GM21717 (cell line): ENCODE data around the gene CLIC5.
A peak's percentile ranks its signal among the peaks of the same experiment; 100 is the strongest.
"Not testable (repeated sequence)": the region's sequence is repeated elsewhere in the genome, so short reads cannot be mapped to it uniquely, and the experiment has no call there.

Experiments used
- ATAC-seq: cut with Tn5 transposase; IDR thresholded peaks from one replicate; pipeline ENCODE4 v1.9.1; 2021; ENCODE audit warnings: mild to moderate bottlenecking, moderate library complexity; ENCODE audit not compliant: unreplicated experiment

CLIC5 gene

DNA sequence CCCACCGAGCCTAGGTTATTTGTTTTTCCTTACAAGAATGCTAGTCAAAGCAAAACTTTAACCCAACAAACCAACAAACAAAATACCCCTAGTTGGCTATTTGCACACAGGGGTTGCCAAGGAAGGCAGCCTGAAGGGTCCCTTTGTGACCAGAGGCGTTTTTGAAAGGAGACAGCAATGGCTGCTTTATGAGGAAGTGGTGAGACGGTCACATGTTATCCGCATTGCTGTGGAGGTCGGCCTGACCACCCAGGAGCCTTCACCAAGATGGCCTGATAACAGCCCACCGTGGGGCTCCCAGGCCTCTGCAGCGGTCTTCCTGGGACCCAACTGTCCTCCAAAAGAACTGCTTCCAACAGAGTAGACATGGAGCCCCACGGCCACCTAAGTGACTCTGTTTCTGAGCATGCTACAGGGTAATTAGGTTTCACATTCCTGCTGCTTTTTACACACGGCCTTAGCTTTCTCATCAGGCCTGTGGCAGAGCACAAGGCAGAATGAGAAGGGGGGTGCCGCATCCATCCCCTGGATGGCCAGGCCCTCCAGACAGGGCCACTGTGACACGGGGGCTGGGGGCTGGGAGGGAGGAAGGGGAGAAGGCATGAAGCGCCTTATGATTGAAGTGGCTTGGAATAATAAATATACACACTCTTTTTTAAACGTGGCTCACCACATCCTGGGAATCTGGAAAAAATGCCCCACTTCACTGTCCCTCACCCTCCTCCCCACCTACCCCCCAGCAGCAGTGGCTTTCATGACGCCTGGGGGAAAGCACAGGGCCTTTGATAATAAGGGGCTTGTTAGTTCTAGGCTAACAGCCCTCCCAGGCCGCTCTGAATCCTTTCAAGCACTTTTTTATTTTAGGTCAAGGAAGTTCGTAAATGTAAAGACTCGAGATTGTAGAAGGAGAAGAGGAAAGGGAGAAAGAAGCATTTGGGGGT lies 86.0 kb downstream of the CLIC5 start:
- no peak for ATAC-seq

DNA sequence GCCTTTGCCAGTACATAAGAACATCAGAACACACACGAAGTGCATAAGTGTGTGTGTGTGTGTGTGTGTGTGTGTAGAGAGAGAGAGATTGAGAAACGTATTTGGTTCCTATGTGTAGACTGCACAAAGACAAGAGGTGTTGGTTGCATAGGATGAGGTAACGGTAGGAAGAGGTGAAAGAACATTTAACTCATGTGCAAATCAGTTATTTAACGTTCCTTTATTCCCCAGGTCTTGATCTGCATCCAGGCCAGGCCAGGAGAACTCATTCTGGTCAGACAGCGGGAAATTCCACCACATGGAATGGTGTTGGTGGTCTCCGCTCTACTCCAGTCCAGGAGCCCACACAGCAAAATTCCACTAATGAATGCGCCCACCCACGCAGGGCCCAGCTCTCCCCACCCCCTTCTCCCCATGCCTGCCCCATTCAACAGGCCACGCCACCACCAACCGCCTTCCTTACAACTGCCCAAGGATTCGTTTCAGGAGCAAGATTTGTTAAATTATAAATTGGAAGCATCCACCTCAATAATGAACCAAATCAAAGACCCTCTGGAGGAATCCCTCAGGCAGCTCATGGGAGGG lies 86.8 kb downstream of the CLIC5 start:
- no peak for ATAC-seq

DNA sequence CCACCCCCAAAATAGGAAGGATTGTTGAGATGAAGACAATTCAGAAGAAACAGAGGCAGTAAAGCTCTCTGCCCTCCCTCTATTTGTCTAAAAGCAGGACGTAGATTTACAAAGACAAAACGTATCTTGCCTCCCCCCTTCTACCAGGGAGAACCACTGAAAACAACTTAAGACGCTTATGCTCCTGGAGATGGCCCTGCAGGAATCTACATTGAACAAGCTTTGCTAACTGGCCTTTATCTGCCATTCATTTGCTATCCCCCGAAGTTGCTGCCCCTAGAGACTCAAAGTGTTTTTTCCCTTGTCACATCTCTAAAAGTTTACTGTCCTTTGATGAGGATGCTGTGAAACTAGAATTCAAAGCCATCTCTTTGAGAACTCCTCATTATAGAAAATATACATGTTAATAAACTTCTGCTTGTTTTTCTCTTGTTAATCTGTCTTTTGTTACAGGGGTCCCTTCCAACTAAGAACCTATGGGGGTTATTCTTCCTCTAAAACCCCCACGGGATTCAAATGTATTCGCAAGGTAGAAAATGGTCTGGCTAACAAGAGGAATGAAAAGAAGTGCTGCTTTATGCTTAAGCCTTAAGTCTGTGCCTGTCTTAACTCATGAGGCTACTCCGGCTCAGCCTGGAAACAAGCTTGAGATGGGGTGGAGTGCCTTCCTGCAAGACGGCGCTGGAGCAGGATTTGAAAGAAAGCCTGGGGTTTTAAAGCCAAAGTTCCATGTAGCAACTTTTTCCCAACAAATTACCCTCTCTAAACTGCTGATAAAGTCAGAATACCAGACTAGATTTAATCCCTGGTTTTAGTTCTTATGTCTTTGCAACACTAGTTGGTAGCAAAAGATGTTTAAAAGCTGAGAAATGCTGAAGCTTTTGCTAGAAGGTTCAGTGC lies 88.0 kb downstream of the CLIC5 start:
- no peak for ATAC-seq

DNA sequence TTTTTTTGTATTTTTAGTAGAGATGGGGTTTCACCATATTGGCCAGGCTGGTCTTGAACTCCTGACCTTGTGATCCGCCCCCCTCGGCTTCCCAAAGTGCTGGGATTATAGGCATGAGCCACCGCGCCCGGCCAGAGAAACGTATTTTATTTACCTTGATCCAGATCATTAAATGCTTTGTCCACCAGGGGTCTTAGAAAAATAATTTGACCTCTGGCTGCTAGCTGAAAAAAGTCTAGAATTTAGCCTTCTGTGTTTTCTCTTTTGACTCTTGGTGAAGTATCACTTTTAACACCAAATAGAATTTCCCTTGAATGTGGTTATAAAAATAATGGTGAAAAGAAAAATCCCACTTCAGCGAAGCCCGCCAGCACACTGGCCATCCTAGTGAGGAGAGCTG lies 89.2 kb downstream of the CLIC5 start:
- not testable (repeated sequence) for ATAC-seq

DNA sequence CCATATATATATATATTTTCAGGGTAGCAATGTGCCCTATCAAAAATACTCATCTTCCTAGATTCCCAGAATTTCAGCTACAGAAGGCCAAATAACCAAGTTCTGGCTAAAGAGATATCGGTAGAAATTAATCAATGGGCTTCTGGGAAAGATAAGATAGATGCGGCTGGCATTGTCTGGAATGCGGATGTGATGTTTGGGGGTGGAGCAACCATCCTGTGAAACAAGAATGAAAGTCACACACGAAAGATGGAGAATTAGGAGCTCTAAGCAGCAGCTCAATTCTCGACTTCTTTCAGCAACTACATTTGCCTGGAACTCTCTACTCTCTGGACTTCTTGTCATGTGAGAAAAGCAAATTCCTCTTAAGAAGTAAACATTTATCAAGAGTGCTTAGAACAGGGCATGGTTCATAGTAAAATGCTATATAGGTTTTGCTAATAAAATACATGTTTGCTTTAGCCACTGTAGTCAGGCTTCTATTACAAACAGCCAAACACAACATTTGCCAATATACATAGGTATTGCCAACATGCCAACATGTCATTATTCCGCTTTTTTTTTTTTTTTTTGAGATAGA lies 90.8 kb downstream of the CLIC5 start:
- no peak for ATAC-seq

DNA sequence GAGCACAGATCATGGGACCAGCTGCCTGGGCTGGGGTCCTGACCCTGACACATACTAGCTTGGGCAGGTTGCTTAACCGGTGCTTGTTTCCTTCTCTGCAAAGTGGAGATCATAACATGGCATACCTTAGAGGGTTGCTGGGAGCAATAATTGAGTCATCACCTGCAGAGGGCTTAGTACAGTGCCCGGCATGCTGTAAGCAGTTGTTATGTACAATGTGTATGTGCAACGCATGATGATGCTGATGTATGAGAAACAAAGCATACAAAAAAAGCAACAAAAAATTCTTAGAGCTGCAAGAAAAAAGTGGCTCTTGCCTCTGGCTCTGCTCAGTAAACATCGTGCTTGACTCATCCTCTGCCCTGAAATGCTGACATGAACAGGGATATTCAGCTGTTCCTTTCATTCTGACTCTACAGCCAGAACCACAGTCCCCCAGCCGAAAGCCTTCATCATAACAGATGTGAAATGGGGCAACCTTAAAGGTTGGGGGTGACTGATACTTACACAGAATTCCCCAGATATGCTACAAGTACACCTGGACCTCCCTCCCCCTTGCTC lies 91.7 kb downstream of the CLIC5 start:
- ATAC-seq, result peak; percentile 62

DNA sequence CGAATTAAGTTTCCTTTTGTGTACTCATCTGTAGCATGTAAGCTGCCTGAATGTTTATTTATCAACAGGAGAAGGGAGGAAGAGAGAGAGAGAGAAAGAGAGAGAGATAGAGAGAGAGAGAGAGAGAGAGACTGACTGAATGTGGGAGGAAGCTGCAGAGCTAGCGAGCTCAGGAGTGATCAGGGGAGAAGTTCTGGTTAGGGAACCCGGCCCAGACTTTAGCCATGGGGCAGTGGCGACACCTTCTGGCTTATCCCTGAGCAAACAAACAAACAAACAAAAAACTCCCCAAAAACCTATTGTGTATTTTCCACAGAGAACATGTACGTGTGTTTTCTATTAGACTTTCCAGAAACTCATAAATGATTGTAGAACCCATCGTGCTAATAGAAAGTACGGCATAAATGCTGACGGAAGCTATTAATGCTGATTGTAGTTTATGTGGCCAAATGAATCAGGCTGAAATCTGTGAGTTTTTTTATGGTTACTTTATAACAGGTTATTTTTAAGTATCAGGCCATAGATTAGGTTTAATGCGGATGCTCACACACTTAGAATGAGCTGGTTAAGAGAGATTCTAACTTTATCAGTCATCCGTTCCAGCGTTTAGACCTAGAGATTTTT lies 92.8 kb downstream of the CLIC5 start:
- ATAC-seq, result peak; percentile 27

DNA sequence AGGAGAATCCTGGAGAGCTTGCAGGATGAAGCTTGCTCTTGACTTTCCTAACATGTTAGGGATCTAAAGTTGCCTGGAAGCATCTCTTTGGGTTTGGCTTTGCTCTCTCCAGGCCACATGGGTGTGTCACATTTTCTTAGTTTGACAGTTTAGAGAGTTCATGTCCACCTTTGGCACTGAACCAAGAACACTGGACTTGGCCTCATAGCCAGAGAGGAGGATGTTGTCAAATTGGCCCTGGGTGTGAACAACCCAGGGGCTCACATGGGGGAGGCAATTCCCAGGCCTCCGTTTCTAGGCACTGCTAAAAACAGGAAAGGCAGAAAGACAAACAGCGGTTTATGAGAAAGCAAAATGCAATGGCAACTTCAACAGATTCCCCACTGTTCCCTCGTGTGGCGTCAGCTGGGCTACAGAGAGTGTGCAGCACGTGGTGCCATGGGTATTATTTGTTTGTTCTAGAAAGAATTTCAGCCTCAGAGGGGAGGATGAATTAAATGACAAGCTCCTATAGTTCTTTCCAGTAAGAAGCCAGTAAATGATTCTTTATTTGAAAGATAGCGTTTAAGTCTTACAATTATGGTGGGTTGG lies 93.9 kb downstream of the CLIC5 start:
- no peak for ATAC-seq

DNA sequence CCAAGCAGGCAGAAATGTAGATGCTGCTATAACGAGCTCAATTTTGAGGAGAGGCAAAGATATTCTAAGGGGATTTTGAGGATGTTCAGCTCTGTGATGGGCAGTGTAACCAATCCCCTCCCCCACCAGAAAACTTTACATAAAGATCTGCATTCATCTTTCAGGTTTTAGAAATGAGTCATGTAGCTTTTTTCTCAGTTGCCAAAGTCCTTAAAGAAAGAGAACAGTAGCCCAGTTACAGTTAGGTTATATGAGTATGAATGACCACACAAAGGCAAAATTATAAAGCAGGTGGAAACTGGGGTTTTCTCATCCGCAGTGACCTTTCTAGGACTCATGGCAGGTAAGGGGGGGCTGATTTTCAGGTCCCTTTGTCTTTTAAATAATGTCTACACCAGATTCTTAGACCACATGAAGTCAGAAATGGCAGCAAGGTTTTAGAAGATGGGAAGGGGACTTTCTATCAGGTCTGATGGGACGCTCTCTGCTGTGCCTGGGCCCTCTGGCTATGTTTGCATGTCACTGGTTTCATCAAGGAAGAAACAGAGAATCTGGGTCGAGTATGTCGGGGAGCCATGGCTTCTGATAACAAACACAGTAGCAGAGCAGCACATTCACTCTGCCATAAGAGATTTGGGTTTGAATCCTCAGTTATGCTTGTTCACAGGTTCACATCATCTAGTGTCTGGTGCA lies 94.7 kb downstream of the CLIC5 start:
- peak; percentile 47 for ATAC-seq

DNA sequence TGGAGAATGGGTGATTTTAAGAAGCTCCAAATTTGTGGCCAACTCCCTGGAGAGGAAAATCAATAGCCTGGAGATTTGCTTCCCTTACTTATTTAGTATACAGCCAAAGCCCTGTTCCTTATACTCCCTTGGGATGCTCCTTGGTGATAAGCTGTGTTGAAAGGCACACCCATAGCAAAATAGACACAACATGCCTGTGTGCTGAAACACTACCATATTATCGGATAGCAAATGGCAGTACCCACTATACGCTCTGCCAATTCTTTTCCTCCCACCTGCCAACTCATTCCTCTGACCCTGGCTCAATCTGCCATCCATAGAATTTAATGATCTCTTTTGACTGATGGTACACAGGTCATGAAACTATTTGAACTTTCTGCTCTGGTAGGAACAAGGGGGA lies 98.2 kb downstream of the CLIC5 start:
- ATAC-seq, result no peak

DNA sequence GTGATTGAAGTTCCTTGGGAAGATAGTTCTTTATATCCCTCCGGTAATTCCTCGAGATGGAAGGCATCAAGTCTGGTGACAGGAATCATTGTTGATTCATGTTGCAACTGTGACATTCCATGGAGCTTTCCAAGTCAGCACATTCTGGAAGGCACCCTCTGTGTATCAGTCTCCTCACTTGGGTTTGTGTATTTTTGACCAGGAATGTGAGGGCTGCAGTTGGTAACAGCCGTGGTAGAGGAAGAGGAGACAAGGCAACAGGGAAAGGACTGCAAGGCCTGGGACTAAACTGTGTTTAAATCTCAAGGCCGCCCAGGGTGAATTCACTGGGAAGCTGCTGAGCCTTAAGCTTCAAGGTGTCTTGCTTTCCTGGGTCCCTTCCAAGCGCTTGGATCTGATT lies 99.0 kb downstream of the CLIC5 start:
- no peak for ATAC-seq

DNA sequence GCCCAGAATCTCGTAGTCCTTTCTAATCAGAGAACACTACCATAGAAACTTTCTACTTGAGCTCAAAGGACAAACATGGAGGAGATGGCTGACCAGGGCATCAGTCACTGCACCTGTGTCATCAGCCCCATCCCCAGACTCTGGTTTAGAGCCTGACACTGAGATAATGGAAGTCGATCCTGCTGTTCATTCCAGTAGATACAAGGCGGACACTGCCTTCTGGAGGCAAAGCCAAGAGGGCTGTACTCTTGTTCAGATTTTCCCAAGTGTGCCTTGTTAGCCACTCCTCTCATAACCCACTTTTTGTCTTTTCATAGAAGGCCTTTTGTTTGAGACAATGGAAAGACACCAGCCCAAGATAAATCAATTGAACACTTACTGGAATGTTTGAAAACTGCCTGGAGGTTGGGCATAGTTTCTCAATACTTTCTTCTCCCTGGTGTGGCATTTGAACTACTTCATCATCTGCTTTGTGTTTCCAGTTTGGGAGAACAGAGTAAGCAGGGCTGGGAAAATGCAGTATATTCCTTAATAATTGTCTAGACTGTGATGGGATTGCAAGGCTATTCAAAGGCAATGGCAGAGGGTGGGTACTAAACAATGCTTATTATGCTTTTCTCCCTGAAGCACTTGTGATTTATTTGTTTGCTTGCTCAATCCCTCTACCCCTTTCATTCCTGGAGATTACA lies 99.7 kb downstream of the CLIC5 start:
- ATAC-seq, result no peak

DNA sequence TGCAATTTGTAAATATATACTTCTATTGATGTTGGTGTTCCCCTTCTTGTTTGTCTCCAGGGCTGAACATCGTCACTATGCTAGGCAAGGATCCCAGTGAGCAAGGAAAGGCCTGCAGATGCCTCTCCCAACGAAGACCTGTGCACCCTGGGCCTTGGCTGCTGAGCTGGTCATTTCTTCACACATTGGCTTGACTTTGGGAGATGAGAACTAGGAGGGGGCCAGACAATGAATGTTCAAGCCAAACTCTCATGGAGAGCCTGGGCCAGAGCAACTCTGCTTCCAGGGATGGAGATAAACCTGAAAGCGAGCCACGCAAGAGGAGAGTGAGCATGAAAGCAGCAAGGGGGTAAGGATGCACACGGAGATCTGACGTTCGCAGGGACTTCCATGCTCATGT lies 104.0 kb downstream of the CLIC5 start:
- ATAC-seq, result no peak

DNA sequence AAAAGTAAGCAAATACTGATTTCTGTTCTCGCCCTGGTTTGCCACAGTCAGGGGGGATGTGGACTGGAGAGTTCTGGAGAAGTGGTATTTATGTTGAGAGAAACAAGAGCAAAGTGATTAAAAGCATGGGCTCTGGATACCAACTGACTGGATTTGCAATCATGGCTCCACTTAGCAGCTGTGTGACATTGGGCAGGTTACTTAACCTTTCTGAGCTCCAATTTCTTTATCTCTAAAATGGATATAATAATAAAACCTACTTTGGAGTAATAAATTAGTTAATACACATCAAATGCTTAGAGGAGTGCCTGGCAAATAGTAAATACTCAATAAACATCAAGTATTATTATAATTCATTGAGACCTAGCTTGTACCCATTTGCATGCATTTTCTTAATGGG lies 111.7 kb downstream of the CLIC5 start:
- no peak for ATAC-seq

DNA sequence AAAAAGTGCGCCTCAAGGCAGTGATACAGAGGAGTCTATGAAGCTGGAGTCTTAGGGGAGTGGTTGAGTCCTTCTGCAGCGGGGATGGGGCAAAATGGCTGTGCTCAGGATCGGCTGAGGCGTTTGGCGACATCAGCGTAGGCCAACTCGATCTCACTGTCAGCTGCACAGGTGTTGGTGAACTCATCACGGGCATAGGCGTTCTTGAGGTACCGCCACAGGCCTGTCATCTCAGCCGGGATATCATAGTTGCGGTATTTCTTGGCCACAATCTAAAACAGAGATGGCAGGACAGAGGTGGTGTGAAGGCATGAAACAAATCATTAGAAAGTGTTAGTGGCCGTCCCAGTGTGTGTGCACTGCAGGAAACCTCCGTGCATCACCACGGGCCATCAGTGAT lies 112.7 kb downstream of the CLIC5 start:
- ATAC-seq, result no peak

DNA sequence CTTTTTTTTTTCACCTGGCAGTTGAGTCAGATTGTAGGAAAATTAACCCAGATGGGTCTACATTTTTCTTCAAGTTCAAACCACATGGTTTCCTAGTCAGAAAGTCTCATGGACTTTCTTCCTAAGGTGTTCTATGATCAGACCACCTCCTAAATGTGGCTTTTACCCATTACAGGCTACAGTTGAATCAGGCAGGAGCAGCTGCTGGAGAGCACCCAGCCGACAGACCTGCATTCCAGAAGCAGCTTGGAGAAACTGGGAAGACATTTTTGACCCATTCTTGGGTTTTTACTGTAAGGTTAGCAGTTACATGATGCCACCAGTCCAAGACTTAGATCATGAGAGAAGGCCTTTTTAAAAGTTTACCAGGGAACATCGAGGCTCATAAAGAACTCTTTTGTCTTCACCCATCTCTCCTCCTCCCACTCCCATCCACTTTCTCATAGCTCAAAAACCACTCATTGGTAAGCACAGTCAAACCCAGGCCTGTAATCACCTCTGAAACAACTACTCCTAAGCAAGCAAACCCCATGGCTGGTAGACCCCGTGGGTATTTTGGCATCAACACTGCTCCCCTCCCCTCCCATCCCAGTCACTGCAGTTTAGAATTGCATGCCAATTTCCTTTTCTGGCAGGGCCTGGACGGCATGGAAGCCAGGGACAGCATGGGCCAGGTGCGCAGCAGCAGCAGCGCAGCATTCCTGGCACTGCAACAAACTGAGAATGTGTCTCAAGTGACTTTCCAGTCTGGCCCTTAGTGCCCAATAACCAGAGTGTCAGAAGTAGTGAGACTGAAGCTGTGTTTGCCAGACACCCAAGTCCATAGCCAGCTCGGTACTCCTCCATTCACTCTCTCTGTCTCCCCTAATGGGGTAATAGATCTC lies 113.7 kb downstream of the CLIC5 start:
- no peak for ATAC-seq

DNA sequence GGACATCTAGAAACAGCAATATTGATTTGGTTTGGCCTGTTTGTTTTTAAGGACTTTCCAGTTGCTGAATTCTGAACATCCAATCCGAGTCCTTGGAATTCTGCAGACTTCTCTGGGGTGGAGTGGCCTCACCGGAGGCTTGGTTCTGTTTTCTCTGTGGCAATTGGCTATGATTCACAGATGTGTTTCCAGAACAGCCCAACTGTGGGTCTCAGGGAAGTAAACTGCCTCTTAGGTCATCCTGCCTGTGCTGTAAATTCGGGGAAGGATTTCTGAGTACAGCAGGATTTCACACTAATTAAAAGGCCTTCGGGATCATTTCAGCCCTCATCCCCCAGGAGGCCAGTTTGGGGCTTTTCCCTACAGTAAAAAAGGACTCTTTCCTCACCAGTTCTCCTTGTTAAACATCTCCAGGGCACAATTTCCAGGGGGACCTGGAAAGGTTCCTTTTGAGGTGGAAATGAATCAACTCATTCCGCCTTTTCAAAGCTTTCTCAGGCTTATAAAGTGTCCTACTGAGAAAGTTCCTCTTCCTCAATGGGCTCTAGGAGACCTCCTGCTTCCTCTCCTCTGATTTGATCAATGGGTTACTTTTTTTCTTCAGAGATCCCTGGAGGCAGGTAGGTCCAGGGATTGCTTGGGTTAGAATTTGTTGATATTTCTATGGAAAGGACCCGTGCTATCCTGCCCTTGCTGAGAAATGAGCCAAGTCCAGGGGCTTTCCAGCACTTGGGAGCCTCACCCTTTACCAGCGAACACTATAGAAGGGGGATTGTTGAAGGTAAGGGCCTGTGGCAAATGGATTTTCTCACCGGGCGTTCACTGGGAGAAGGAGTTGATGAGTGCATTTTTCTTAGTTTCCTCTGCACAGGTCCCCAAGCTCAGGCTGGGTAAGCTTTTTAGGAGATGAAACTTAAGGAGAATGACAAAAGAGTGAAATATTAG lies 114.6 kb downstream of the CLIC5 start:
- ATAC-seq, result no peak
